LNCAP (cell line): ENCODE results near the gene GOSR1.

Source experiments
- TF ChIP-seq, protein P1 (sequence below): fragments of 450-650 bp; IDR thresholded peaks from 2 replicates; pipeline ENCODE4 v1.5.1; 2017; ENCODE audit warnings: mild to moderate bottlenecking

GOSR1 gene

DNA sequence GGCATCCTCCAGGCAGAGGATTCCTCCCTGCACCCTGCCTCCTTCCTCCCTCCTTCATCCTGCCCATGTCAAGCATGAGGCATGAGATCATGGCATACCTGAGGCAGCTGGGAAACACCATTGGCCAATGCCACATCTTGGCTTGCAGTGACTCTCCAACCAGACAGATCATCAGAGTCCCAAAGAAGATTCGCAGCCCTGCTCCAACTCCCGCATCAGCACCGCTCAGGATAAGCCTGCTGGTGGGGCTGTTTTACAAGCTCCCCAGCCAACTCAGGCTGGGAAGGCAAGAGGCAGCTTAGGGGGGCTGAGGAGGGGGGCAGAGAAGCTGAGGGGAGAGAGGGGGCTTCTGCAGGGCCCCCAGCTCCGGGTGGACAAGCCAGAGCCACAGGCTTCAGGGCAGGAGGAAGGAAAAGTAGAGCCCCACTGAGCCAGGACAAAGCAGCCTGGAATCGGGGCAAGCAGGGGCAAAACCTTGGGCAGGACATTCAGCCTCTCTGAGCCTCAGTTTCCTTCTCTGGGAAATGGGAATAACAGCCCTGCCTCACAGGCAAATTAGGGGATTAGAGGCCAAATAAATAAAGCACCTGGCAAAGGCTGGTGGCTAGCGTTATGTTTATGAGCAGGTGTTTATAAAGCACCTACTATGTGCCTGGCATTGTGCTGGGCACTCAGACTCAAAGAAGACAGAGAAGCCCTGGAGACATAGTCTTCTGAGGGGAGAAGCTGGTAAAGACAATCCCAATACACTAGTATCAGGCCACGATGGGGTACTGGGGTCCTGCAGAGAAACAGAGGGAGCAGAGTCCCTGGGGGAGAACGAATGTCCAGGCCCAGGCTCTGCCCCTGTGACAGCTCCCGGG is 88.1 kb downstream of the GOSR1 start:
- TF ChIP-seq, protein P1, sequence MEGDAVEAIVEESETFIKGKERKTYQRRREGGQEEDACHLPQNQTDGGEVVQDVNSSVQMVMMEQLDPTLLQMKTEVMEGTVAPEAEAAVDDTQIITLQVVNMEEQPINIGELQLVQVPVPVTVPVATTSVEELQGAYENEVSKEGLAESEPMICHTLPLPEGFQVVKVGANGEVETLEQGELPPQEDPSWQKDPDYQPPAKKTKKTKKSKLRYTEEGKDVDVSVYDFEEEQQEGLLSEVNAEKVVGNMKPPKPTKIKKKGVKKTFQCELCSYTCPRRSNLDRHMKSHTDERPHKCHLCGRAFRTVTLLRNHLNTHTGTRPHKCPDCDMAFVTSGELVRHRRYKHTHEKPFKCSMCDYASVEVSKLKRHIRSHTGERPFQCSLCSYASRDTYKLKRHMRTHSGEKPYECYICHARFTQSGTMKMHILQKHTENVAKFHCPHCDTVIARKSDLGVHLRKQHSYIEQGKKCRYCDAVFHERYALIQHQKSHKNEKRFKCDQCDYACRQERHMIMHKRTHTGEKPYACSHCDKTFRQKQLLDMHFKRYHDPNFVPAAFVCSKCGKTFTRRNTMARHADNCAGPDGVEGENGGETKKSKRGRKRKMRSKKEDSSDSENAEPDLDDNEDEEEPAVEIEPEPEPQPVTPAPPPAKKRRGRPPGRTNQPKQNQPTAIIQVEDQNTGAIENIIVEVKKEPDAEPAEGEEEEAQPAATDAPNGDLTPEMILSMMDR = no peak

DNA sequence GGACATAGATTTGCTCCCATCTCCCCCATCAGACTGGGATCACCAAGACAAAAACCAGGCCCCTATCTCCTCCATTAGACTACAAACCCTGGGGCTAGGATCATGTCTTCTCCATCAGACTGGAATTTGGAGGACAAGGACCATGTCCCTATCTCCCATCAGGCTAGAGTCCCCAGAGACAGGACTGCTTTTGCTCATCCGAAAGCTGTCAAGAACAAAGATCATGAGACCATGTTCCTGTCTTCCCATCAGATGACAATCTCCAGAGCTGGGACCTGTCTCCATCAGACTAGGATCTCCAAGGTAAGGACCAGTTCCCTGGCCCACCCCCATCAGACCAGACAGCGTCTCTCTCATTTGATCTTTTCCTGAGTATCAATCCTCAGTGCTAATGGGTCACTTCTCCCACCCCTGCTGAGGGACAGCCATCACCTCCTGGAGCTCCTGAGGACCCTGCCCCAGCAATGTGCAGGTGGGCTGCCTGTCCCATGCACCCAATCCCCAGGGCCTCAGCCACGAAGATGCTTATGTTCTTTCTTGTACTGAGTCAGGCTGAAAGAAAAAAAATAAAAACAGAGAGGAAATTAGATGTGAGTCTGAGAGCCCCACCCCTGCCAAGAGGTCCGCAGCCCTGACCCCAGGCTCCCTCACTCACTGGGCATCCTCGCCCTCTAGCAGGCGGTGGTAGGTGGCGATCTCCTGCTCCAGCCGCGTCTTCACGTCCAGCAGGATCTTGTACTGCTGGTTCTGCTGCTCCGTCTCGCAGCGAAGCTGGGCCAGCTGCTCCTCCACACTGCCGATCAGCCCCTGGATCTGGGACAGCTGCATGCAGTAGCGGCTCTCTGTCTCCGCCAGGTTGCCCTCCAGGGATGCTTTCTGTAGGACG is 90.3 kb downstream of the GOSR1 start:
- TF ChIP-seq, protein P1 = no peak

DNA sequence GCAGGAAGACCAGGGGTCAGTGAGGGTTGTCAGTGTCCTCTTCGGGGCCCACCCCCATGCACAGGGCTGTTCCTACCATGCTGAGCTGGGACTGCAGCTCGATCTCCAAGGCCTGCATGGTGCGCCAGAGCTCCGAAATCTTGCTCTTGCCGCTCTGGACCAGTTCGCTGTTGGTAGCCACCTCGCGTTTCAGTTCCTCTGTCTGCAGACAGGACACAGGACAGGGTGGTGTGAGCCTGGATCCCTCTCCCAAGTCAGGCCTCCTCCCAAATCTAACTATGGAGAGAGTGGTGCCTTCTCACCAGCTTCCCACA is 90.9 kb downstream of the GOSR1 start:
- TF ChIP-seq, protein P1 = no peak

DNA sequence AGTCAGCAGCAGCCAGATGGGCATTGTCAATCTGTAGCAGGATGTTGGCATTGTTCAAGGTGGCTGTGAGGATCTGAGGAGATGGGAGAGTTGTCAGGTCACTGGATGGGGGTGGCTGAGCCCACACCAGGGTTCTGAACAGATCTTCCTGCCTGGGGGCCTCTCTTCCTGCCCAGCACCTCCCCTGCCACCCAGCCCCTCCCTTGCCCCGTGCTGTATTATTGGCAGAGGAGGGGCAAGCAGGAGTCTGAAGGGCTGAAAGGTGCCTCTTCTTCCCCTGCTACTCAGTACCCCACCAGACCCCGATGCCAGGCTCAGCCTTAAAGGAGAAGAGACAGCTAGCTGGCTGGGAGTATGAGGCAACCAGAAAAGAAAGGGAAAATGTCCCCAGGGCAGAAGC is 93.0 kb downstream of the GOSR1 start:
- TF ChIP-seq, protein P1 = no peak

DNA sequence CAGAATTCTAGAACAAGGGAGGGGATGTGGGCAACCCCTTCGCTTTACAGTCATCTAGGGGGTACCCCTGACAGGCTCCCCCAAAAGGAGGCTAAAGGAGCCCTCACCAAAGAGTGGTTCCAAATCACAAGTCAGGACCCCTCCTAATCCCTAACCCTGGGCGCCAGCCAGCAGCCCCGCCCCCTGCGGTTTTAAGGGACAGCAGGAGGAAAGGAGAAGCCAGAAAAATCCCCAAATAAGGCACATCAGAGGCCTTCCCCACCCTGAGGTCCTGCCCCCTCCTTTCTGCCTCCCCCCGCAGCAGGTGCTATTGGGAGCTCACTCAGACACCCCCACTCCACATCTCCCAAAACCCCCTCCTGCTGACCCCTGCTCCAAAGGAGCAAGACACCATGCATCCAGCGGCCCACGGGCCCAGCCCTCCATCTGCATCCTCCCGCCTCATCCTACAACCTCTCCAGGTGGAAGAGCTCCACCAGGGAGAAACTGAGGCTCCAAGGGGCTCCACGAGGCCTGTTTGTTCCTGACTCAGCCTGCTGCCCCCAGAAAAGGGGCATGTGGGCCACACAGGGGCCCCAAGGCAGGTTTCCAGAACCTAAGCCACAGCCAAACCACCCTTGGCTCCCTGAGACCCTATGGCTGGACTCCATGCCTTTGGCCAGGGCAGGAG is 93.5 kb downstream of the GOSR1 start:
- TF ChIP-seq, protein P1 = no peak

DNA sequence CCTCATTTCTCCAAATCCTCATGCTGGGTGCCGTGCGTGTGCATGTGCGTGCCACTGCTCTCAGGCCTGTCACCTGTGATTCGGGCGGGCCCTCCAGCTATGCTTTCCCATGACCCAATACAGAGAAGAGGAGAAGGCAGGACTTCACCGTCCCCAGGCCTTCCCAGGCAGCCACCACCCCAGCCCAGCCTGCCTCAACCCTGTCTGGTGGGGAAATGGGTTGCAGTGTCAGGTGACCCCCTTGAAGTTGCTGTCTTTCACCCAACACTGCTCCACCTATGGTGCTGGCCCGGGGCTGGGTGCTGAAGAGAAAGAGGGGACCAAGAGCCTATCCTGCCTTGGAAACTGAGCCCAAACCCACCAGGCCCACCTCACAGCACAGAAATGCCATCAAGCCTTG is 94.7 kb downstream of the GOSR1 start:
- TF ChIP-seq, protein P1 = no peak

DNA sequence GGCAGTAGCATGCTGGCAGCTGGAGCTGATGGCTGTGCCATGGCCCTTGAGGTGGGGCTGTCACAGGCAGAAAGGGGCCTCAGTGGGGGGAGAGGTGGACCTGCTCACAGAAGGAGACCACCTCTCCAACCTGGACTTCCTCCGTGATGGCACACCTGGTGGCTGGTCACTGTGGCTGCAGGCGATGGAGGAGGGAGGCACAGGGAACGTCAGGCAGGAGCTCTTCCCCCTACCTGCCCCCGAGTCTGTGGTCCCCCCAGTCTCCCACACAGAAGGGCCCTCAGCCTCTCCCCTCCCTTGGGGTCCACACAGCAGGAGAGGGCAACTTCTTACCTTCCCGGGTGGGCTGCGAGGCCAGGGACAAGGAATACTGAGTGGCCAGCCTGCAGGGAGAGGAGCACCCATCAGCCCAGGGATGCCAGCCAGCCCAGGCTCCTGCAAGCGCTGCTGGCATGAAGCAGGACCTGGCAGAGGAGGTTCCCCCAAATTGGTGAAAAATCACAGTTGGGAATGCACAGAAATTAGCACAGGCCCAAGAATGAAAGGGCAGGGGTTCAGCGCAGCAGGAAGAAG is 96.5 kb downstream of the GOSR1 start:
- TF ChIP-seq, protein P1 = no peak
